ENCODE data around the gene PRR16.

GRCh38 chr5:120567921-120568320, 103.8 kb downstream of the PRR16 start:
- TF ChIP-seq, protein P1, sequence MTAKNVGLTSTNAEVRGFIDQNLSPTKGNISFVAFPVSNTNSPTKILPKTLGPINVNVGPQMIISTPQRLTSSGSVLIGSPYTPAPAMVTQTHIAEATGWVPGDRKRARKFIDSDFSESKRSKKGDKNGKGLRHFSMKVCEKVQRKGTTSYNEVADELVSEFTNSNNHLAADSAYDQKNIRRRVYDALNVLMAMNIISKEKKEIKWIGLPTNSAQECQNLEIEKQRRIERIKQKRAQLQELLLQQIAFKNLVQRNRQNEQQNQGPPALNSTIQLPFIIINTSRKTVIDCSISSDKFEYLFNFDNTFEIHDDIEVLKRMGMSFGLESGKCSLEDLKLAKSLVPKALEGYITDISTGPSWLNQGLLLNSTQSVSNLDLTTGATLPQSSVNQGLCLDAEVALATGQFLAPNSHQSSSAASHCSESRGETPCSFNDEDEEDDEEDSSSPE (CRISPR knock-in tag; IDR thresholded peaks at IDR 0.05) = no peak
- TF ChIP-seq CREB3 (CRISPR knock-in tag; IDR thresholded peaks at IDR 0.05) = no peak
- no peak for TF ChIP-seq ZC3H4 (CRISPR knock-in tag; IDR thresholded peaks at IDR 0.05; ENCODE audit: borderline replicate concordance)
- TF ChIP-seq, protein P2, sequence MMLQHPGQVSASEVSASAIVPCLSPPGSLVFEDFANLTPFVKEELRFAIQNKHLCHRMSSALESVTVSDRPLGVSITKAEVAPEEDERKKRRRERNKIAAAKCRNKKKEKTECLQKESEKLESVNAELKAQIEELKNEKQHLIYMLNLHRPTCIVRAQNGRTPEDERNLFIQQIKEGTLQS (CRISPR knock-in tag; IDR thresholded peaks at IDR 0.05) = no peak
